ENCODE measurements around the gene TPCN2.

The TPCN2 gene

DNA sequence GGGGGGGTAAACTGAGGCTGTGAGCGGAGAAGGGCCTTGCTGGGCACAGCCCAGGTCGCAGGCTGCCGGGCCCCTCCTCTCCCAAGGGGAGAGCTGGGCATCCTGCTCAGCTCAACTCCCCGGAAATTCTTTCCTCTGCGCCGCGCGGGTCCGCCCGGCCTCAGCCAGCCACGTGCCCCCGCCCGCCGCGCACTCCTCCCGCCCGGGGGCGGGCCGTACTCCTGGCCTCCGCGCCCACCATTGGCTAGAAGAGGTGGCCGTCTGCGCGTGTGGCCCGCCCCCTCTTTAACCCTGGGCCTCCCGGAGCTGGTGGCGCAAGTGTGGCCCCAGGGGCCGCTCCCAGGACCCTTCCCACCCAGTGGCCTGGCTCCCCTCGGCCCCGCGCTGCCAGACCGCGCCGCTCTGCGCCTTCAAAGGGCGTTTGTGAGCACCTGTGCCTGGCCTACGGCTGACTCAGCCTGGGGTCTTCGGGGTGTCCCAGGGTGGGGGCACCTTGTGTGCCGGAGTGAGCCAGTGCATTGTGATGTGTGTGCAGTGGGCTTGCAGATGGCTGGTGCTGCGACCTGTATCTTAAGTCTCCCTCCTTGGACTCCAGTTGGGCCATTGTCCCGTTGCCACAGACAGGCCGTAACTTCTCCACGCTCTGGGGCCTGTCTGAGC is 37.6 kb upstream of the TPCN2 start:
- peak; percentile 89 for DNase-seq (ENCODE audit: low spot score)

DNA sequence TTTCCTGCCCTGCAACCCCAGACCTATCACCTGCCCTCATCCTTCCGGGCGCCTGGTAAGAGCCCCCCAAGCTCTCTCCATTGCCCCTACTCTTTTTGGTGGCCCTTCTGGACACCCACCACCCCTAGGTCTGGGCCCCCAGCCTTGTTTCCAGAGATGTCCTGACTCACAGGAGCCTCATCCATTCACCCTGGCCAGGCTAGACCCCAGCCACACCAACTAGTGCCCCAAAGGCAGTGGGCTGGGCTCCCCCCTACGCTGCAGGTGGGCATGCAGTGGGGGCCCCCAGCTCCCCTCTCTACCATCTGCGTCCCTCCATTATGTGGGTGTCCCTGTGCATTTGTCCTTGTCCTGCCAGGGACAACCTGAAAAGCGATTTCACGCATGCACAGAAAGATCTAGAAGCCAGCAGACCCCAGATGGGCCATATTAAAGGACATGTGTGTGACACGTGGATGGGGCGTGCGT is 37.1 kb upstream of the TPCN2 start:
- no peak for DNase-seq (ENCODE audit: low spot score)

DNA sequence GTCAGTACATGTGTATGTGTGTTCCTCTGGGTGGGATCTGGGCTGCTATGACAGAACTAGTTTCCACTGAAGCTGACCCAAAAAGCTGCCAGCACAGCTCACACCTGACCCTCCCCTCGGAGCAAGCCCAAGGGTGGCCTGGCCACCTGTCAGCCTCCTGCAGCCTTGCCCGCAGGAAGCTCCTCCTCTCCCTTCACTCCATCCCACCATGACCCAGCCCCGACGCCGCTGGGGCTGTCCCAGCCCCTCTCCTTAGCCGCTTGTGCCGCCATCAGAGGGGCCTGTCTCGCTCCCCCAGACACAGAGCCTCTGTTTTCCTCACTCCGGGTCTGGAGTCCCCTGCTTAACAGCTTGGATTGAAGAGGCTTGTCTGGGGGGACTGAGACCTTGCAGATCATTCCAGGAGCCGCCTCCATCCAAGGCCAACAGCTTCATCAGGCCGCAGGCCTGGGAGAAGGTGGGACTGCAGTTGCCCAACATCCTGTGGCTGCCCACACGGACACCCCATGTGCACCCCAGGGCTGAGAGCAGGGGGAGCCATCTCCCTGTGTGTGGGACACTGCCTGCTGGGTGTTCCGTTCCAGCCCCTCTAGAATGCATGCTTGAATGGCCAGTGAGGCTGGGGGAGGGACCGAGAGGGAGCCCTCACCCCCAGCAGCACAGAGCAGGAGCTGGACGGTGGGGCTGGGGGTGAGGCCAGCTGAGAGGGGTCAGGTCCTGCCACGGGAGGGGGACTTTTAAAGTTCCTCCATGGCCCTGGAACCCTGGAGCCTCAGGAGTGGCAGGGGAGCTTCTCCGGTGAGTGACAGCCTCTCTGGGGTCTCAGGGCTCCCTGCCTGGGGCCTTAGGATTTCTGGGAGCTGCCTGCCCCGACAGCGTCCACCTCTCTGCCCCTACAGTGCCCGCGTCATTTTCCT is 36.4 kb upstream of the TPCN2 start:
- no peak for DNase-seq (ENCODE audit: low spot score)

DNA sequence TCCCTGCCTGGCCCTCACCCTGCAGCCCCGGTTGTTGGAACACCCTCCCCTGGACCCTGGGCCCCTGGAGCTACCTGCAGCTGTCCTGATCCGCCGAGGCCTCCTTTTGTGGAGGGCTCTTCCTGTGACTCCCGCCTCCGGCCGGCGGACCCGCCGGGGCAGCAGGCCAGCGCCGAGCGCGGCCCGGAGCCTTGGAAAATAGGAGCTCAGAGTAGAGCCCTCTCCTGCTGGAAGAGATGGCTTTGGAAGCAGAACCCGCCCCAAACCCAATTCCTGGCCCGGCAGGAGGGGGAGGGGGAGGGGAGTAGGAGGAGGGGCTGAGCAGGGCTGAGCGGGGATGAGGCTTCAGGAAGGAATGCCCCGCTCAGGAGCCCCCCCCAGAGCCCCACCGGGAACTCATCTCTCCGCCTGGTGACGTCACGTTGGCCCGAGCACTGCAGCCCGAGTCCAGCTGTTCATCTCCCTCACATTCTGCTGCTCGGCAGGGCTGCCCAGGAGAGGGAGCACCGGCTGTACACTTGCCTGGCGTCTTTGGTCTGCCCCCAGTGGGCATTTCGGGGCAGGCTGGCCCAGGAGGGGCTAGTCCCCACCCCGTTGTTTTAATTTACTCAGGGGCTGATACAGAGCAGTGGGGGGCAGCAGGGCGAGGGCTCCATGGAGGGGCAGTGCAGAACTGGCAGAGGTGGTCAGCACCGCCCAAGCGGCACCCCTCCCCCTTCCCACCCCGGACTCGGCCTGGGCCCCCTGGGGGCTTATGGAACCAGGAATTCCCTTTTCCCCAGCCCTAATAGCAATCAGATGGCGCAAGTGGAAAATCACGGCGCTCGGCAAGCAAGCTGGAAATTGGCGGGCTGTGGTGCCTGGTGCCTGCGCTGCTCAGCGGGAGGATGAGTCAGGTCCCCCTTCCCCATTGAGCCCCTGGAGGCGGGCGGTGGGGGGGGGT is 35.5 kb upstream of the TPCN2 start, which contains the start of gene MRGPRF:
TSS of gene MRGPRF (minus strand) at position 238 of the 943 bp plus-strand sequence. CDS start 3,345 bp downstream, outside the sequence.
- peak; percentile 67 for DNase-seq (ENCODE audit: low spot score)

DNA sequence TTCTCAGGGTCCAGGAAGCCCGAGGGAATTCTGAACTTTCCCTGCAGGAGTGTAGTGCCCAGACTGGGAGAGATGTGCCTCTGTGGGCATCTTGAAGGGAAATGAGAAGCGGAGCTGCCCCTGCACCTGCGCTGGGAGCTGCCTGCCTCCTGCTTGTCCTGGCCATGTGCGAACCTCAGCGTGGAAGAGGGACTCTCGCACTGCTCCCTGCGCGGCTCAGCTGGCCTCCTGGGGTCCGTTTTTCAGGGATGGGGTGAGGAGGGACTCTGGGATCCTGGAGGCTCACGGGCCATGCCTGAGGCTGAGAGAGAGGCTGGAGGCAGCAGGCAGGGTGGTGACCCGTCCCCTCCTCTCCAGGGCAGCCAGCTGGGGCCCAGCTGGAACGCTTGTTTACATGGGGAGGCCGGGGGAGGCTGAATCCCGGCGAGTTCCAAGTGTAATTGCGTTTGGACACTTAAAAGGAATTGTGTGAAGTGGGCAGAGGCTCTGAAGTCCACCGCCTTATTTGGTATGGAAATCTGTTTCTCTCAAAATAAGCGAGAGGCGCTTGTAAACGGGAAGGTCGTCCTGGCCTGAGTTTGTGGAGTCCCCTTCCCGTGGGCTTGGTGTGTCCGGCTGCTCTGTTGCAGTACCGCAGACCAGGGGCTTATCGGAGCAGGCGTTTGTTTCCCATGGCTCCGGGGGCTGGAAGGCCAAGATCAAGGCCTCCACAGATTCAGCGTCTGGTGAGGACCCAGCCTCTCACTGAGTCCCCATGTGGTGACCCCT is 34.5 kb upstream of the TPCN2 start:
- no peak for DNase-seq (ENCODE audit: low spot score)

DNA sequence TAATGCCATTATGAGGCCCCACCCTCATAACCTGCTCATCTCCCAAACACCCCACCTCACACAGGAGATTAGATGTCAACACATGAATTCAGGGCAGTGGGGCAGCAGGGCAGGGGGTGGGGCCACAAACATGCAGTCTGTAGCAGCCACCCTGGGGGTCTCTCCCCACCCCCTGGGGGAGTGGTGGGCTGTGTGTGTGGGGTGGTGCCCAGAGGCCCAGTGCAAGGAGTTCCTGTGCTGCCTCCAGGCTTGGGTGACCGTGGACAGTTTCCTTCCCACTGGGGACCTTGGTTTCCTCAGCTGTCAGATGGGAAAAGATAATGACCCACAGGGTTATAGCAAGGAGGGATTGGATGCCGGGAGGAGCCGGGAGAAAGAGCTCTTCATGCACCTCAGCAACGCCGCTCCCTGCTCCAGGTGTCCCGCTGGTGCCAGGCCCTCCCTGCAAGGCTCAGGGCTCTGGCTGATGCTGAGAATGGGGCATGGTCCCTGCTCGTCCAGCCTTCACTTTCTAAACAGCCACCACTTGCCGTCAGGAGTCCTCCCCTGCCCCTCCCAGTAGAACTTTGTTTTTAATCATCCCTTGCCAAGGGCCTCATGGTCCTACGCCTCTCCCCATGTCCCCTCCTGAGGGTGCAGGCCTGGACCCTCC is 33.7 kb upstream of the TPCN2 start:
- no peak for DNase-seq (ENCODE audit: low spot score)

DNA sequence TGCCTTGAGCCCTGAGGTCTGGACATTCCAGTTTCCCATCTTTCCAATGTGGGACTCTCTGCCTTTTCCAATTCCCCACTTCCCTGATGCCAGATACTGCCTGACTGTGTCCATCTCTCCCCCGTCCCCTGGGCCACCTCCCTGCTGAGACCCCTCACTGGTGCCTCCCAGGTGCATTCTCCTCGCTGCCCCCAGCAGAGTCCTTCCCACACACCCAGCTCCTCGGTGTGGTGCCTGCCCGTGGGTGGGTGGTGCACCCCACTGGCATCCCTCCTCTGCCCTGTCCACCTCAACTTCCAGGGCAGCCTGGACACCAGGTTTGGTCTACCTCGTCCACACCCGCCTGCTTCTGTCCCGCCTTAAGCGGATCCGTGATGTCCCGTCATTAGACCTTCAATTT is 30.8 kb upstream of the TPCN2 start:
- DNase-seq (ENCODE audit: low spot score) = no peak

DNA sequence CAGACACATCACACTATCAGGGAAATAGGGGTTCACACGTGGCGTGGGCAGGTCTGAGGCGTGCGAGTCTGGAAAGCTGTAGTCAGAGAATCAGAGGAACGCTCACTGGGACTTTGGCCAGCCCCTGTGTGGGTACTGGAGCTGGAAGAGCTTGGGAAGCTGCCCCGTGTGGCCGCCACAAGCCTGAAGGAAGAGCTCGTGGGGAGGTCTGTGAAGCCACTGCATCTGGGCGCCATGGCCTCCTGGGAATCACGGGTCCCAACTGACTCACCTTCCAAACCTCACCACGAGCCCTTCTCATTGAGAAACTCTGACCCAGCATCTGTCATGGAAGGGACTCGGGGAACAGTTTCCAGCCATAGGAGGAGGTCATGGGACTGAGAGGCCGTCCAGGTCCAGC is 29.8 kb upstream of the TPCN2 start:
- DNase-seq (ENCODE audit: low spot score) = no peak

DNA sequence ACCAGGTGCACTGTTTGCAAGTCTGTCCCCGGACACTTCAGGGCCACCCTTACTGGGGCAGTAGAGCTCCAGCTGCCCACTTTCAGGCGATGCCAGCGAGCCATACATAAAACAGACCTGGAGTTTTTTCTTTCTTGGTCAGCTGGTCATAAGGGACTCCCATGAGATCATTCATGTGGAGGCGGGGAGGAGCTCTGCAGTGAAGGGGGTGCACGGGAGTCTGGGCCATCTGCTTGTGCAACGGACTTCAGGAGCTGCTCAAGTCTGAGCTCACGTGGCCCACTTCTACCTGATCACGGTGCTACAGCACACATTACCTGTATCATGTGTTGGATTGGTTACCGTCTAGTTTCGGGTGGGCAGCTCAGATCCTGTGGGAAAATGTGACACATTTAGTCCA is 26.5 kb upstream of the TPCN2 start:
- DNase-seq (ENCODE audit: low spot score) = no peak

DNA sequence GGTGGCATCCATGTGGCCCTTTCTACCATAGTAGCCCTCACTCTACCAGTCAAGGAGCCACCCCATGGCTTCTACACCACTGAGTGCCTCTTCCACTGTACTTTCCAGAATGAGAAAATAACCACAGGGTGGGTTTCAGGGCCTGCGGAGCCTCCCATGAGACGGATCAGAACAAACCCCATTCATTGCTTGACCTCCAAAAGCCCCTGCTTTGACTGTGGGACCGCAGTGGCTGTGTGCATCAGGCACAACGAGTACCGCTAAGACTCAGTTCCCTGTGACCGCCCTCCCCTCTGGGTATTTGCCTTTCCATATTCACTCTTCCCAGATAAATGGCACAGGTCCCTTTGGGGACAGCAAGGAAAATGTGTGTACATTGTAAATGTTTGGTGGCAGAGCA is 24.2 kb upstream of the TPCN2 start:
- no peak for DNase-seq (ENCODE audit: low spot score)

DNA sequence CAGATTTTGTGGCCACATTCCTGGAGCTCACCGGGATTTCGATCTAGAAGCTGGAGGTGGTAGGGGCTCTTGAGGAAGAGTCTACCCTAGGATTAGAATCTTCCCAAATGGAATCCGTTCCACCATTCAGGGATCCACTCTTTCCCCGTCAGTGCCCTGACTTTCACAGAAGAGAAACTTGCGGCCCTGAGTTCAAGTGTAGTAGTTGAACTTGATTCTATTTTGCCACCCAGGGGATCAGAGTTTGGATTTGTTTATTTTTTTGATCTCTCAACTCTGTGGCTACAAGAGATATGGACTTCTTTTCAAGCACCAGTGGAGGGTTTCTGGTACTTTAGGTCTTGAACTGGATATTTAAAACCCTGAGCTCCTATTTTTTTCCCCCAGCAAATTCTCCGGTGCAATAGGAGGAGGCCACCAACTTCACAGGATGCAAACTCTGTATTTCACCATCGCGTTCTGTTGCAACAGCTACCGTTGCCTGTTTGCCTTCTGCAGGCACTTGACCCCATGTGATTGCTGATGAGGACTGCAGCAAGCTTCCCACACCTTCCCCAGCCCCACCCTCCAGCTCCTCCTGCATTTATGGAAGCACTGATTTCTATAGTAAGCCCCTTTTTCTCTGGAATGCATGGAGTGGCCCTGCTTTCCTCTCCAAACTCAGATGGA is 20.9 kb upstream of the TPCN2 start:
- DNase-seq (ENCODE audit: low spot score) = no peak

DNA sequence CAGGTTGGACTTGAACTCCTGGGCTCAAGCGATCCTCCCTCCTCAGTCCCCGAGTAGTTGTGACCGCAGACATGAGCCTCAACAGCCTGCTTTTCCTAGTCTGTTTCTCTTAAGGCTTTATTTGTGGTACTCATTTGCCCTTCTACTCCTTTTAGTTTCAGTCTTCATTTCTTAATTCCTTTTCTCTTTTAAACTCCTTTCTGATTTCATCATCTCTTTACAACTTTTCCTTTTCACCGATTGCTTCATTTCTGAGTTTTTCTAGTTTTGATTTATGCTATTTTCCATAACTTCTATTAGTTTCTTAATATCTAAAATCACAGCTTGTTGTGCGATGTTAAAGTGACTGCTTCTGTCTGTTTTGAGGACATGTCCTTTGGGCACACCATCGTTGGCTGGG is 18.4 kb upstream of the TPCN2 start:
- DNase-seq (ENCODE audit: low spot score) = no peak

DNA sequence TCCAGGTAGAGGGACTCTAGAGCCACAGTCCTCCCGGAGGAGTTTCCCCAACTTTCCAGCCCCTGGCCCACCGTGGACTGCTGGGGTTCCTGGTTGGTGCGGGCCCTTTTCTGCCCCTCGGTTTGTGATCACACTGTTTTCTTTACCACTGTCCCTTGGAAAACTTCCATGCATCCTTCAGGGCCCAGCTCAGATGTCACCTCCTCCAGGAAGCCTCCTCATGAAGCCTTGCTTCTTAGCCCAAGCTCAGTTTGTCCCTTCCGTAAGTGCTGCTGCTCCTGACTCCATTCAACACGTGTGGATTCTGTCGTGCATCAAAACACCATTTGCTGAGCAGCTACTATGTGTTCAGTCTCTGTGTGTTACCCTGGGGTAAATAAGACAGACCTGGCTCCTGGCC is 15.9 kb upstream of the TPCN2 start:
- no peak for DNase-seq (ENCODE audit: low spot score)

DNA sequence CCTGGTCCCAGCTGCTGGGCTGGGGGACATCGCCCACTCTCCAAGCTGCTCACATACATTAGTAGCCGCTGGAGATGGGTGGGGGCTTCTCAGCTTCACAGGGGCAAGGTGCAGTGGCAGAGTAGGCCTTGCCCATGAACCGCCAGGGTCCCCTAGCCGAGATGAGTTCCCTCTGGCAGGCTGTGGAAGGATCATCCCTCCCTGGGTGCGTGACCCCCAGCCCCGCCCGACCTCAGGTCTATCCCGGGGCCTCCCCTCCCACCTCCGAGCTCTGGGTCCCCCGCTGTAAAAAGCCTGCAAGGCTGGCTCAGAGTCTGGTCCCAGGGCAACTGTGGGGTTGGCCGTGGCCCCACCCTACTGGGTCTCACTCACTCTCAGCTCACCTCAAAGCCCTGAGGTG is 15.3 kb upstream of the TPCN2 start:
- no peak for DNase-seq (ENCODE audit: low spot score)

DNA sequence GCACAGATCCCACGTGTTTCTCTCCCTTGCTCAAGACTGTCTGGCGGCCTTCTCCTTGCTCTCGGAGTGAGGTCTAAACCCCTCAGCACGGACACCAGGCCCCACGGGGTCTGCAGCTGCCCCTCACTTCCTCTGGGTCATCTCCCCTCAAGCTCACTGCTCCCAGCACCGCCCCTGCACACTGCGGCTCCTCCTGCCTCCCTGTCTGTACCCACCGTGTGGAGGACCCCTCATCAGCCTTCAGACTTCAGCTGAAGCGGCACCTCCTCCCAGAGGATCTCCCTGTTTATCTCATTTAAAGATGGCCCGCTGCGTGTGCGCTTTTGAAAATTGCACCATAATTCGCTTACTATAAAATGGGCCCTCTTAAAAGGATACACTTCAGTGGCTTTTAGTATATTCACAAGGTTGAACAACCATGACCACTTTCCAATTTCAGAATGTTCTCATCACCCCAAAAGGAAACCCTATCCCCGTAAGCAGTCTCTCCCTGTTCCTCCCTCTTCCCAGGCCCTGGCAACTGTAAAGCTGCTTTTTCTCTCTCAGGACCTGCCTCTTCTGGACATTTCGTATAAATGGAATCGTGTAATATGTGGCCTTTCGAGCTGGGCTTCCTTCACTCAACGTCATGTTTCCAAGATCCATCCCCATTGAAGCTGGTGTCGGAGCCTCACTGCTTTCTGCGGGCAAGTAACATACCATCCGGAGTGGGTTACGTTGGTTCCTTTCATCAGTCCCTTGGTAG is 14.4 kb upstream of the TPCN2 start:
- no peak for DNase-seq (ENCODE audit: low spot score)

DNA sequence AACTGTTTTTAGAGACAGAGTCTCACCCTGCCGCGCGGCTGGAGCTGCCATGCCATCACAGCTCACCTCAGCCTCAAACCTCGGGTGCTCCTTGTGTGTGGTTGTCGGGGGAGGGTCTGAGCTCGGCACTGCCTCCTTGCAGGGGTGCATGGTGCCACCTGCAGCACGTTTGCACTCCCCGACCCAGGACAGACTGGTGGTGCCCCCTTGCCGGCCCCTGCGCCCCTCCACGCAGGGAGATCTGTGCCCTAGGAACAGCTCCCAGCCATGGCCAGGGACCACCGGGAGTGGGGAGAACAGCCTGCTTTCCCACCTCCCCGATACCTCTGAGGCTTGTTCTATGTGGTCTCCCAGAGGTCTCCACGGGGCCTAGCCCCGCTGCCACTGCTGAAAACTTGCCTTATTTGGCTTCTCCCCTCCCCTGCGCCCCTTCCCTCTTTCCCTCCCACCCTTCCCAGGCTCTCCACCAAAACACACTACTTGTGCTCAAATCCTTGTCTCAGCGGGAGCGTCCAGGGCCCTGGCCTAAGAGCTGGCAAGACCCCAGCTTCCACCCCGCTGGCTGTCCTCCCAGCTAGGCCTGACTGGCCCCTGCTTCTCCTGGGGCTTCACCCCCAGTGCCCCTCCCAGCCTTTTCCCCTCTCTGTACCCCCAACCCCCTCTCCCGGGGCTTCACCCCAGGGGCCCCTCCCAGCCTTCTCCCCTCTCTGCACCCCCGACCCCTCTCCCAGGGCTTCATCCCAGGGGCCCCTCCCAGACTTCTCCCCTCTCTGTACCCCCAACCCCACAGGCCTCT is 13.4 kb upstream of the TPCN2 start:
- no peak for DNase-seq (ENCODE audit: low spot score)

DNA sequence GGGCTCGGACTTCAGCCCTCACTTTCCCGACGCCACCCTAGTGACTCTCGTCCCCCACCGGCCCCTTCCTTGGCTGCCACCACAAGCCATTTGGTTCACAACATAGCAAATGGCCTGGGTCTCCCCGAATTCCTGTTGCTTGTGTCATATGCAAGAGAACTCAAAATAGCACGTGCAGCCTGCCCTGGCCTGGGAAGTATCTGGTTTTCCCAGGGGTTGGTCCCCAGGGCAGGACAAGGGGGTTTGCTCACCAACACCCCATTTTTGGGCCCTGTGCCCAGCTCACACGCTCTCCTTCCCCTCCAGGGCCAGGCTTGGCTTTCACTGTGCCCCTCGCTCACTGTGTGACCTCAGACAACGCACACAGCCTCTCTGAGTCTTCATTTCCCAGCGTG is 12.8 kb upstream of the TPCN2 start:
- no peak for DNase-seq (ENCODE audit: low spot score)

DNA sequence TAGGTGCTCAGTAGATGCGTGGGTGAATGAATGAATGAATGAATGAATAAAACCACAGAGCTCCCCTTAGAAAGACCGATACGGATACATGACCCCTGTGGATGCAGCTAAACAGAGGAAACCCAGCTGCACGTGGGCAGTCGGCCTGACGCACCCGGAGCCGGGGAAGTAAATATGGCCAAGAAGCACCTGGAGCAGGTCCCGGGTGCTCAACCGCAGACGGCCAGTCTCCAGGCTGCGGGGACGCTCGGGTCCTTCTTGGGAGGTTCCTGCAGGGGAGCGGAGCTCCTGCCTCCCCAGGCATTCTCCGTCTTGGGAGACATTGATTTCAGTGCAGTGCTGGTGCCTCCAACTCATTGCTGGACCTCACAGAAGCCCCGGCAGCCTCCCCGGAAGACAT is 11.7 kb upstream of the TPCN2 start:
- DNase-seq (ENCODE audit: low spot score) = no peak

DNA sequence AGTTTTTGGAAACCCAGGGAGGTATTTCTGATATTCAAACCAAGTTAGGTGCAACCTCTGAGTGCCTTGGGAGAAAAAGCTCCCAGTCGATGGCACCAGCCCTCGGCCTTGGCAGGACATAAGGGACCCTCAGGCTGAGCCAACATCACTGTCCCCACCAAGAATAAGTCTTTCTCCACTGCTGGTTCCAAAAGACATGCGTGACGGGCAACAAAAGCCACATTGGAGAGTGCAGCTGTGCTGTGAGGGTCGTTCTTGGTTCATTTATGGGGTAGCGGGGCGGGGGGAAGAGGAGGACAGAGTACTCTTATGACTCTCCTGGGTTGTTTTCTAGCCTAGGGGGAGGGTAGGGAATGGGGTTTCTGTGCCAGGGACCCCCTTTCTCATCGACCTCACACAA is 11.2 kb upstream of the TPCN2 start:
- no peak for DNase-seq (ENCODE audit: low spot score)

All from ecto neural progenitor cell (in vitro differentiated cells).